Activated T-helper 17 cell treated with anti-CD3 and anti-CD28 coated beads, Interleukin-2, amount 50 U/mL, for 72 hours (primary cell): ENCODE data around the gene PRPSAP2. TPM values are rescaled to one million over a fixed set of nuclear protein-coding genes. Genes with fewer than 3 reads are reported as not detected.
"Not testable (repeated sequence)": the region's sequence is repeated elsewhere in the genome, so short reads cannot be mapped to it uniquely, and the experiment has no call there.

Experiments used
- ATAC-seq: fragments of 150-1000 bp; cut with Tn5 transposase; replicated peaks from 2 replicates; pipeline ENCODE4 v1.10.0; 2021; ENCODE audit warnings: mild to moderate bottlenecking, moderate library complexity
- H3K27ac Mint-ChIP-seq: one replicate; pipeline ENCODE4 v1.8.0; 2022; ENCODE audit warnings: mixed read lengths
- H3K27me3 Mint-ChIP-seq: one replicate; pipeline ENCODE4 v1.8.0; 2022; ENCODE audit warnings: mixed read lengths
- H3K36me3 Mint-ChIP-seq: one replicate; pipeline ENCODE4 v1.8.0; 2022; ENCODE audit warnings: low read depth, mild to moderate bottlenecking, mixed read lengths
- H3K4me1 Mint-ChIP-seq: one replicate; pipeline ENCODE4 v1.8.0; 2022; ENCODE audit warnings: mixed read lengths
- H3K4me3 Mint-ChIP-seq: one replicate; pipeline ENCODE4 v1.8.0; 2022; ENCODE audit warnings: mild to moderate bottlenecking, mixed read lengths
- H3K9me3 Mint-ChIP-seq: one replicate; pipeline ENCODE4 v1.8.0; 2022; ENCODE audit warnings: mixed read lengths
- total RNA-seq, 2 donors: library from RNA; stranded (reverse); gene quantifications; one replicate each; pipeline ENCODE4 v1.2.3, GENCODE V29; 2022

The PRPSAP2 gene
- total RNA-seq, 2 donors from 2014 or later, result 34.9 to 35.2 TPM

DNA sequence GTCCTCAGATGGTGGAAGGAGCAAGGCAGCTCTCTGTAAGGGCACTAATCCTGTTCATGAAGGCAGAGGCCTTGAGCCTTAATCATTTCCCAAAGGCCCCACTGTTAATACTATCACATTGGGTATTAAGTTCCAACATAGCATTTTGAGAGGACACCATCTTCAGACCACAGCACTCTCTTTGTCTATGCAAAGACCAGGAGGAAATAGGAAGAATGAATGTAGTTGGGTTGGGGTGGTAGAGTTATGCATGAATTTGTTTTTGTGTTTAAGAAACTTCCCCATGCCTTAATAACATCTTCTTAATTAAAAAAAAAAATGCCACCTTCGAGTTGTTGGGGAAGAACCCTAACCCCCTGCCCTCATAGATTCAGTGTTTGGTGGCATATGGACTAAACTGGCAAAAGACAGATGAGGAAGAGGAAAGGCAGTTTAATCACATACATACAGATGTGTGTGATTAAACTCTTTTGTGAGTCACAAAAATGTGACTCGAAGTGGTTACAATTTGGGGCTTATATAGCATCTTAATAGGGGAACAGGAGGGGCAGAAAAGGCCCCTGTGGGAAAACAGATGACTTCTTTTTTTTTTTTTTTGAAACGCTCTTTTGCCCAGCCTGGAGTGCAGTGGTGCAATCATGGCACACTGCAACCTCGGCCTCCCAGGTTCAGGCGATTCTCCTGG, 59.0 kb downstream of the PRPSAP2 start:
- H3K36me3 Mint-ChIP-seq, result peaks cover 75% of the 10 kb centered on the region
- no peak overlapping the region for H3K4me3 Mint-ChIP-seq
- H3K27ac Mint-ChIP-seq, result no peak overlapping the region
- no peaks in the 10 kb centered on the region for H3K9me3 Mint-ChIP-seq
- no peaks in the 10 kb centered on the region for H3K27me3 Mint-ChIP-seq
- H3K4me1 Mint-ChIP-seq, result peaks cover 30% of the 10 kb centered on the region
- ATAC-seq, result no peak

DNA sequence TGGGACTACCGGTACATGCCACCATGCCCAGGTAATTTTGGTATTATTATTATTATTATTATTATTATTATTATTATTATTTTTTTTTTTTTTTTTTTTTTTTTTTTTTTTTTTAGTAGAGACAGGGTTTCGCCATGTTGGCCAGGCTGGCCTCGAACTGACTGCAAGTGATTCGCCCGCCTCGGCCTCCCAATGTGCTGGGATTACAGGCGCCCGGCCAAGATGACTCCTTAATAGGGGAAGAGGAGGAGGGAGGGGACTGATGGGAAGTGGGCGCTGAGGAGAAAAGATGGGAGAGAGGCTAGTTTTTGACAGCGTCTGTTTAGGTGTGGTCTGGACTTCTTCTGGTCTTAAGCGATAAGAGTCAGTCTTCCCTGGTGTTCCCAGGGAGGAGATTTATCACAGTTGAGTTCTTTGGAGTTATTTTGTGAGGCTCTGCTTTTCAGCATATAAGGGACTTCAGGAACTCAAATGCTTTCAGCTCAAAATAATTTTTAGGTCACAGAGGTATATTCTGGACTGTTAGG, 59.6 kb downstream of the PRPSAP2 start:
- Mint-ChIP-seq H3K4me3 (no peak overlapping the region), H3K9me3 (no peaks in the 10 kb centered on the region), H3K27me3 (no peaks in the 10 kb centered on the region), H3K27ac (no peak overlapping the region), H3K36me3 (peaks cover 69% of the 10 kb centered on the region), H3K4me1 (peaks cover 33% of the 10 kb centered on the region)
- no peak for ATAC-seq

GRCh38 chr17:18919963-18920362, 62.0 kb downstream of the PRPSAP2 start:
- H3K4me3 Mint-ChIP-seq, result no peak overlapping the region
- H3K9me3 Mint-ChIP-seq, result no peaks in the 10 kb centered on the region
- ATAC-seq, result no peak
- peaks cover 67% of the 10 kb centered on the region for H3K36me3 Mint-ChIP-seq
- H3K27me3 Mint-ChIP-seq, result no peaks in the 10 kb centered on the region
- H3K27ac Mint-ChIP-seq, result no peak overlapping the region
- H3K4me1 Mint-ChIP-seq, result peaks cover 33% of the 10 kb centered on the region

DNA sequence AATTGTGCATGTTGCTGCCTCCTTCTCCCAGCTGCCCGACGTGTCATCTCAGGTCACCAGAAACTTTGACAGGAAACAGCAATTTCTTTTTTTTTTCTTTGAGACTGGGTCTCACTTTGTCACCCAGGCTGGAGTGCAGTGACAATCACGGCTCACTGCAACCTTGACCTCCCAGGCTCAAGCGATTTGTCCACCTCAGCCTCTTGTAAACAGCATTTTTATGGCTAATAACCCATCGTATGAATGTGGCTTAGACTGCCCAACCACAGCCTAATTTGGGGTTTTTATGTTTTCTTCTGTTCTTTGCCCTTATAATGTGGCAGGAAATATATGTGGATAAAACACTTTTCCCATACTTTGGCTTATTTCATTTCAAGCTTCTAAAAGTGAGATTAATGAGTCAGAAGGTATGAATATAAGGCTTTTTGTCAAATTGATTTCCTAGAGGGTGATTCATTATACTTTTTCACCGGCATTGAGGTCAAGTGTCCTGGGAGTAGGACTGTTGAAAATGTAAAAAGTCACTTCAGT, 63.0 kb downstream of the PRPSAP2 start:
- H3K4me1 Mint-ChIP-seq, result peaks cover 38% of the 10 kb centered on the region
- H3K4me3 Mint-ChIP-seq, result peak overlapping the region; percentile 66
- no peaks in the 10 kb centered on the region for H3K9me3 Mint-ChIP-seq
- peak; percentile 74 for ATAC-seq
- H3K36me3 Mint-ChIP-seq, result peaks cover 66% of the 10 kb centered on the region
- H3K27me3 Mint-ChIP-seq, result no peaks in the 10 kb centered on the region
- peak overlapping the region; percentile 86 for H3K27ac Mint-ChIP-seq

DNA sequence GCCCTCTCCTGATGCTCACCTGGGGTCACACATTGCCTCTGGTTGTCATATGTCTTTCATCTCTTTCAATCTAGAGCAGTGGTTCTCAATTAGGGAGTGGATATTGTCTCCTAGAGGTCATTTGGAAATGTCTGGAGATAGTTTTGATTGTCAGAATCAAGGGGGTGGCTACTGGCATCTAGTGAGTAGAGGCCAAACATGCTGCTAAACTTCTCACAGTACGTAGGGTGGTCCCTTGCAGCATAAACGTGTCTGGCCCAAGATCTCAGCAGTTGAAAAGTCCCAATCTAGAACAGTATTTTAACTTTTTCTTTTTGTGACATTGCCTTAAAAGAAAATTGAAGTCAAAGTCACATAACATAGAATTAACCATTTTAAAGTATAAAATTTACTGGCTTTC, 63.6 kb downstream of the PRPSAP2 start:
- Mint-ChIP-seq H3K27me3 (no peaks in the 10 kb centered on the region), H3K36me3 (peaks cover 61% of the 10 kb centered on the region), H3K4me1 (peaks cover 38% of the 10 kb centered on the region), H3K27ac (peak overlapping the region; percentile 86), H3K9me3 (no peaks in the 10 kb centered on the region), H3K4me3 (peak overlapping the region; percentile 66)
- no peak for ATAC-seq

DNA sequence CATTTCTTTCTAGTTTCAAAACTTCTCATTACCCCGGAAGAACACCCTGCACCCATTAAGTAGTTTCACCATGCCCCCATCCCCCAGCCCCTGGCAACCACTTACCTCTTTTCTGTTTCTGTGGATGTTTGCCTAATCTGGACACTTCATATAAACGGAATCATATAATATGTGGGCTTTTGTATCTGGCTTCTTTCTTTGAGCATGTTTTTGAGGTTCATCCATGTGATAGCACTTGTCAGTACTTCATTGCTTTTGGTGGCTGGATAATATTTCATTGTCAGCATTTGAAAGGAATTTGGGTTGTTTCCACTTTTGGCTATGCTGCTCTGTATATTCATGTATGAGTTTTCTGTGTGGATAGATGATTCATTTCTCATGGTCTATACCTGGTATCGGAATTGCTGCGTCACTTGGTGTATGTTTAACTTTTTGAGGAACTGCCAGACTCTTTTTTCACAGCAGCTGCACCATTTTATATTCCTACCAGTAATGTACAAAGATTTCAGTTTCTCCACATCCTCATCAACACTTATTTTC, 64.1 kb downstream of the PRPSAP2 start:
- Mint-ChIP-seq H3K4me3 (peak overlapping the region; percentile 66), H3K9me3 (no peaks in the 10 kb centered on the region), H3K27me3 (no peaks in the 10 kb centered on the region), H3K36me3 (peaks cover 56% of the 10 kb centered on the region), H3K27ac (peak overlapping the region; percentile 86), H3K4me1 (peaks cover 38% of the 10 kb centered on the region)
- peak; percentile 85 for ATAC-seq

- not testable (repeated sequence) for H3K27ac Mint-ChIP-seq, ATAC-seq, H3K9me3 Mint-ChIP-seq, H3K27me3 Mint-ChIP-seq
- peaks cover 38% of the 10 kb centered on the region for H3K4me1 Mint-ChIP-seq
- H3K4me3 Mint-ChIP-seq, result peak overlapping the region; percentile 66
- peaks cover 55% of the 10 kb centered on the region for H3K36me3 Mint-ChIP-seq
These were observed 64.7 kb downstream of the PRPSAP2 start for GRCh38 chr17:18922596-18922995.

GRCh38 chr17:18925187-18925586, 67.3 kb downstream of the PRPSAP2 start:
- no peaks in the 10 kb centered on the region for H3K9me3 Mint-ChIP-seq
- H3K4me3 Mint-ChIP-seq, result no peak overlapping the region
- H3K4me1 Mint-ChIP-seq, result peaks cover 21% of the 10 kb centered on the region
- ATAC-seq, result no peak
- peaks cover 52% of the 10 kb centered on the region for H3K36me3 Mint-ChIP-seq
- H3K27me3 Mint-ChIP-seq, result no peaks in the 10 kb centered on the region
- H3K27ac Mint-ChIP-seq, result no peak overlapping the region

DNA sequence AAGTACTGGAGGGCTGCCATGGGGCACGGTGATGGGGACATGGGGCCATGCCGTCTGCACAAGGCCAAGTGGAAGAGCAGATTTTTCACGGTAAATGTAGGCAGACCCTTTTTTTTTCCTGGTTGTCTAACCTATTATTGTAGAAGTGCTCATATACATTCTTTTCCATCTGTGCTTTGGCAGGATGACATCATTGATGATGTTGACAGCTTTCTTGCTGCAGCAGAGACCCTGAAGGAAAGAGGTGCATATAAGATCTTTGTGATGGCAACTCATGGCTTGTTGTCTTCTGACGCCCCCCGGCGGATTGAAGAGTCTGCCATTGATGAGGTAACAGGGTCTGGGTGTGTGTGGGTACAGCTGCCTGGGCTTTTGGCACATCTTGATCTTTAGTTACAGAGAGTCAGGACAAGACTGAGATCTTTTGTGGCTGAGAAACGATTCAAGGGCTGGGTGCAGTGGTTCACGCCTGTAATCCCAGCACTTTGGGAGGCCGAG, 70.7 kb downstream of the PRPSAP2 start:
- Mint-ChIP-seq H3K36me3 (peaks cover 66% of the 10 kb centered on the region), H3K27me3 (no peaks in the 10 kb centered on the region), H3K4me3 (no peak overlapping the region), H3K27ac (no peak overlapping the region), H3K9me3 (no peaks in the 10 kb centered on the region), H3K4me1 (peaks cover 5% of the 10 kb centered on the region)
- no peak for ATAC-seq

GRCh38 chr17:18932360-18933055, 74.6 kb downstream of the PRPSAP2 start:
- H3K9me3 Mint-ChIP-seq, result no peaks in the 10 kb centered on the region
- H3K4me3 Mint-ChIP-seq, result no peak overlapping the region
- H3K27ac Mint-ChIP-seq, result no peak overlapping the region
- H3K36me3 Mint-ChIP-seq, result peaks cover 44% of the 10 kb centered on the region
- peaks cover 2% of the 10 kb centered on the region for H3K27me3 Mint-ChIP-seq
- H3K4me1 Mint-ChIP-seq, result no peaks in the 10 kb centered on the region
- peak; percentile 50 for ATAC-seq

GRCh38 chr17:18933102-18934058, 75.4 kb downstream of the PRPSAP2 start:
- Mint-ChIP-seq H3K27ac (no peak overlapping the region), H3K9me3 (no peaks in the 10 kb centered on the region), H3K36me3 (peaks cover 38% of the 10 kb centered on the region), H3K27me3 (peaks cover 2% of the 10 kb centered on the region), H3K4me1 (no peaks in the 10 kb centered on the region), H3K4me3 (no peak overlapping the region)
- ATAC-seq, result no peak

- no peak overlapping the region for H3K27ac Mint-ChIP-seq
- H3K4me3 Mint-ChIP-seq, result no peak overlapping the region
- ATAC-seq, result no peak
- peaks cover 3% of the 10 kb centered on the region for H3K4me1 Mint-ChIP-seq
- peaks cover 2% of the 10 kb centered on the region for H3K27me3 Mint-ChIP-seq
- H3K9me3 Mint-ChIP-seq, result no peaks in the 10 kb centered on the region
- no peaks in the 10 kb centered on the region for H3K36me3 Mint-ChIP-seq
These were observed 80.2 kb downstream of the PRPSAP2 start for GRCh38 chr17:18937981-18938691.

GRCh38 chr17:18938692-18939023, 80.7 kb downstream of the PRPSAP2 start:
- no peak for ATAC-seq
- Mint-ChIP-seq H3K4me1 (peaks cover 3% of the 10 kb centered on the region), H3K27ac (no peak overlapping the region), H3K4me3 (no peak overlapping the region), H3K36me3 (no peaks in the 10 kb centered on the region), H3K9me3 (no peaks in the 10 kb centered on the region), H3K27me3 (peaks cover 2% of the 10 kb centered on the region)
